Esophagus squamous epithelium (tissue), 4 donors: ENCODE data around the gene CHN2.

Experiments
- POLR2A ChIP-seq, 4 donors: fragments of 450-650 bp; IDR thresholded peaks; one replicate each; pipeline ENCODE4 v1.6.1; 2017; ENCODE audit warnings: antibody characterized with exemption in 4 of 4, mild to moderate bottlenecking in 4 of 4, moderate library complexity in 3 of 4
- TF ChIP-seq, protein P1 (sequence below), 6 experiments: fragments of 450-650 bp in 4 of 6; fragments of 200-600 bp in 2 of 6; sonication (generic) in 2 of 6; IDR thresholded peaks; one replicate each; pipeline ENCODE4 v1.5.1; 2016 to 2019; ENCODE audit warnings: antibody characterized with exemption in 6 of 6, mild to moderate bottlenecking in 4 of 6, moderate library complexity in 4 of 6

DNA sequence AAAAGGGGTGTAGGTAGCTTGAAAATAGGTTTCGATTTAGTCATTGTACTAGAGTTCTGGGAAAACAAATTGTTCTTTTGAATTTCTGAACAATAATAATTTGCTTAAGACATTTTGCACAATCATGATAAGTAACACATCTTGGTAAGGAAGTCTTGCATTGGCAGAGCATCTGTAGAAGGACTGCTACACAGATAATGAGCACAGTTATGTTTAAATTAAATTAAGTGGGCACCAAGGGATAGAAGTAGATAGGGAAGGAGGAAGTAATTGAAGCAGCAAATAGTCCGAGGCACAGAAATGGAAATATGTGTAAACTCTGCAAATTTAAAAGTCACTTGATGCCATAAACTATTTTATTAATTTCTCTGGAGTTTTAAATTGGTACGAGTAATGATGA lies 122.4 kb downstream of the CHN2 start:
- TF ChIP-seq, protein P1, sequence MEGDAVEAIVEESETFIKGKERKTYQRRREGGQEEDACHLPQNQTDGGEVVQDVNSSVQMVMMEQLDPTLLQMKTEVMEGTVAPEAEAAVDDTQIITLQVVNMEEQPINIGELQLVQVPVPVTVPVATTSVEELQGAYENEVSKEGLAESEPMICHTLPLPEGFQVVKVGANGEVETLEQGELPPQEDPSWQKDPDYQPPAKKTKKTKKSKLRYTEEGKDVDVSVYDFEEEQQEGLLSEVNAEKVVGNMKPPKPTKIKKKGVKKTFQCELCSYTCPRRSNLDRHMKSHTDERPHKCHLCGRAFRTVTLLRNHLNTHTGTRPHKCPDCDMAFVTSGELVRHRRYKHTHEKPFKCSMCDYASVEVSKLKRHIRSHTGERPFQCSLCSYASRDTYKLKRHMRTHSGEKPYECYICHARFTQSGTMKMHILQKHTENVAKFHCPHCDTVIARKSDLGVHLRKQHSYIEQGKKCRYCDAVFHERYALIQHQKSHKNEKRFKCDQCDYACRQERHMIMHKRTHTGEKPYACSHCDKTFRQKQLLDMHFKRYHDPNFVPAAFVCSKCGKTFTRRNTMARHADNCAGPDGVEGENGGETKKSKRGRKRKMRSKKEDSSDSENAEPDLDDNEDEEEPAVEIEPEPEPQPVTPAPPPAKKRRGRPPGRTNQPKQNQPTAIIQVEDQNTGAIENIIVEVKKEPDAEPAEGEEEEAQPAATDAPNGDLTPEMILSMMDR (IDR thresholded peaks at IDR 0.05): no peak
- no peak for TF ChIP-seq POLR2A (IDR thresholded peaks at IDR 0.05)
